Stomach (tissue), 4 donors: ENCODE results near the gene DBP.

Experiments used
- EP300 ChIP-seq: sonication (generic); formaldehyde crosslinking; IDR thresholded peaks from one replicate; pipeline ENCODE4 v1.6.1; 2017; ENCODE audit warnings: antibody characterized with exemption
- POLR2A ChIP-seq, 4 donors: fragments of 450-650 bp; IDR thresholded peaks; one replicate each; pipeline ENCODE4 v1.6.1; 2016; ENCODE audit warnings: antibody characterized with exemption in 4 of 4, control low read depth in 2 of 4, mild to moderate bottlenecking in 1 of 4, moderate library complexity in 1 of 4
- POLR2AphosphoS5 ChIP-seq, 3 donors: sonication (generic); formaldehyde crosslinking; IDR thresholded peaks; one replicate each; pipeline ENCODE4 v1.6.1; 2016; ENCODE audit warnings: antibody characterized with exemption in 3 of 3
- TF ChIP-seq, protein P1 (sequence below), 7 experiments: fragments of 450-650 bp in 4 of 7; fragments of 200-600 bp in 3 of 7; sonication (generic) in 3 of 7; IDR thresholded peaks; one replicate each; pipeline ENCODE4 v1.5.1; 2016 to 2019; ENCODE audit warnings: antibody characterized with exemption in 7 of 7, control low read depth in 2 of 7, mild to moderate bottlenecking in 1 of 7

DNA sequence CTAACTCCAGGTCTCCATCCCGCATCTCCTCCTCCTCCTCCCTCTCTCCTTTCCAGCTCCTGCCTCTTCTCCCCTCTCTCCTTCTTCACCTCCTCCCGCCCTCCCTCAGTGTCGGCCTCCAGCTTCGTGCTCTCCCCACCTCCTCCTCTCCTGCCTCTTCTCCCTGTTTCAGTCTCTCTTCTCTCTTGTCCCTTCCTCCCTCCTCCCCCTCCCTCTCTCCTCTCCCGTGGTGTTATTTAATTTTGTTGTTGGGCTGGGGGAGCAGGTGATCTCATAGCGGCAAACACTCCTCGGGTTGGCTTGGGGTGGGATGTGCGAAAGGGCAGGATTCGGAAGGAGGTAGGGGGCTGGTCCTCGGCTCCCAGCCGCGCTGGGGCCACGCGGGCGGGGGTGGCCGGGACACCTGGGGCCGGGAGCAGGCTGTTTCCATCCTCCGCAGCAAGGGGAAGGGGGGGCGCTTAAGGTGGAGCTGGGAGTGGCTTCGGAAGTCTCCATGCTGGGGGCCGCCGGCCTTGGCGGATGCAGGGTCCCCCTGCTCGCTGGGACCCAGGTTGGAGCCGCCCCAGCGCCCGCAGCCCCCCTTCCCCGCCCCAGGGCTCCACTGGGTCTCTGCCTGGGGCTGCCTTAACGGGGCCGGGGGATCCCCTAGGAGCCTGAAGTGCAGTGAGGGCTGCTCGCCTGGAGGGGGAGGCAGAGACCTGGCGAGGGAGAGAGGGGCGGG lies 9.0 kb upstream of the DBP start, which contains the start of gene CA11:
- TF ChIP-seq, protein P1, sequence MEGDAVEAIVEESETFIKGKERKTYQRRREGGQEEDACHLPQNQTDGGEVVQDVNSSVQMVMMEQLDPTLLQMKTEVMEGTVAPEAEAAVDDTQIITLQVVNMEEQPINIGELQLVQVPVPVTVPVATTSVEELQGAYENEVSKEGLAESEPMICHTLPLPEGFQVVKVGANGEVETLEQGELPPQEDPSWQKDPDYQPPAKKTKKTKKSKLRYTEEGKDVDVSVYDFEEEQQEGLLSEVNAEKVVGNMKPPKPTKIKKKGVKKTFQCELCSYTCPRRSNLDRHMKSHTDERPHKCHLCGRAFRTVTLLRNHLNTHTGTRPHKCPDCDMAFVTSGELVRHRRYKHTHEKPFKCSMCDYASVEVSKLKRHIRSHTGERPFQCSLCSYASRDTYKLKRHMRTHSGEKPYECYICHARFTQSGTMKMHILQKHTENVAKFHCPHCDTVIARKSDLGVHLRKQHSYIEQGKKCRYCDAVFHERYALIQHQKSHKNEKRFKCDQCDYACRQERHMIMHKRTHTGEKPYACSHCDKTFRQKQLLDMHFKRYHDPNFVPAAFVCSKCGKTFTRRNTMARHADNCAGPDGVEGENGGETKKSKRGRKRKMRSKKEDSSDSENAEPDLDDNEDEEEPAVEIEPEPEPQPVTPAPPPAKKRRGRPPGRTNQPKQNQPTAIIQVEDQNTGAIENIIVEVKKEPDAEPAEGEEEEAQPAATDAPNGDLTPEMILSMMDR (IDR thresholded peaks at IDR 0.05) = peak in 5 of 7 experiments; percentile 94 to 98 (median 96)
- TF ChIP-seq POLR2AphosphoS5 (IDR thresholded peaks at IDR 0.05) (no peak), POLR2A (IDR thresholded peaks at IDR 0.05) (no peak), EP300 (no peak)
